ENCODE data around the gene DIO1. TPM values are rescaled to one million over a fixed set of nuclear protein-coding genes. Genes with fewer than 3 reads are reported as not detected.

DIO1 gene
- total and polyA plus RNA-seq, 2 donors from 2014 or later, result 2.9 to 40.6 TPM

DNA sequence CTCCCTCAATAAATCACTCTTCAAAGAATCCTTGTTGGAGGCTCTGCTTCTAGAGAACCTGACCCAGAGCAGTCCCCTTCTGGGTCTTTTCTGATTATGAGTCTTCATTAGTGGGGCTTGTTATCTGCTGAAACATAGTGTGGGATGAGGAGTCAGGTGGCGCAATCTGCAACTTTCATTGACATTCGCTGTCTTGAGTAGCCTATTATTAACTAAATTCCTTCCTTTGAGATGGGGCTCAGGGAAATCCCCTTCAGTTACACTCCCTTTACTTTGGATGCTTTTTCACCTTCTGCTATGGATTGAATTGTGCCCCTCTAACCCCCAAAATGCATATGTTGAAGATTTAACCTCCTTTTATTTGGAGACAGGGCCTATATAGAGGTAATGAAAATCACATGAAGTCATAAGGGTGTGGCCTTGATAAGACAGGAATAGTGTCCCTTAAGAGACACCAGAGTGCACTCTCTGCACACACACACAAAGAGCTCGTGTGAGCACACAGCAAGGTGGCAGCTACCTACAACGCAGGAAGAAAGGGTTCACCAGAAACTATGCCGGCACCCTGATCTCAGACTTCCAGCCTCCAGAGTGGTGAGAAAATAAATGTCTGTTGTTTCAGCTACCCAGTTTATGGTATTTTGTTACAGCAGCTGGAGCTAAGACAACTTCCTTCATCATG, 19.5 kb downstream of the DIO1 start:
- TF ChIP-seq, protein P1, sequence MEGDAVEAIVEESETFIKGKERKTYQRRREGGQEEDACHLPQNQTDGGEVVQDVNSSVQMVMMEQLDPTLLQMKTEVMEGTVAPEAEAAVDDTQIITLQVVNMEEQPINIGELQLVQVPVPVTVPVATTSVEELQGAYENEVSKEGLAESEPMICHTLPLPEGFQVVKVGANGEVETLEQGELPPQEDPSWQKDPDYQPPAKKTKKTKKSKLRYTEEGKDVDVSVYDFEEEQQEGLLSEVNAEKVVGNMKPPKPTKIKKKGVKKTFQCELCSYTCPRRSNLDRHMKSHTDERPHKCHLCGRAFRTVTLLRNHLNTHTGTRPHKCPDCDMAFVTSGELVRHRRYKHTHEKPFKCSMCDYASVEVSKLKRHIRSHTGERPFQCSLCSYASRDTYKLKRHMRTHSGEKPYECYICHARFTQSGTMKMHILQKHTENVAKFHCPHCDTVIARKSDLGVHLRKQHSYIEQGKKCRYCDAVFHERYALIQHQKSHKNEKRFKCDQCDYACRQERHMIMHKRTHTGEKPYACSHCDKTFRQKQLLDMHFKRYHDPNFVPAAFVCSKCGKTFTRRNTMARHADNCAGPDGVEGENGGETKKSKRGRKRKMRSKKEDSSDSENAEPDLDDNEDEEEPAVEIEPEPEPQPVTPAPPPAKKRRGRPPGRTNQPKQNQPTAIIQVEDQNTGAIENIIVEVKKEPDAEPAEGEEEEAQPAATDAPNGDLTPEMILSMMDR (IDR thresholded peaks at IDR 0.05; ENCODE audit: borderline replicate concordance, extremely low read depth, insufficient read depth), result no peak
- intact Hi-C loops (cut with DNase I), result no loop called here
- FAIRE-seq, result no peak

DNA sequence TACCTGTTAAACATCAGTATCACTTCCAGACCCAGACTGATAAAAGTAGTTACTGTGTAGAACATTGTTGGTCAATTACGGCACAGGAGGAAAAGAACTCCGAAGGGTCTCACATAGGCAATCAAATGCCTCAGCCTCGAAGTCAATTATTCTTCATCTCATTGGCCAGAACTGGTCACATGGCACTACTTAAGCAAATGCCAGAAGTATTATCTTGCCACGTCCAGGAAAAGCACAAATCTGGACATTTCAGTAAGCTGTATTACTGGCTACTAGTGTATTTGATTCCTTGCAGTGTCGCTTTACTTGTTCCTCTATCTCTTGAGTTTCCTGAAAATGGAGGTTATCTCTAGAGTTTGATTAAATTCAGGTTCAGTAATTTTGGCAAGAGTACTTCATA, 24.4 kb downstream of the DIO1 start:
- intact Hi-C loops (cut with DNase I), result no loop called here
- no peak overlapping the region for H3K9ac ChIP-seq (ENCODE audit: low read length in 3 of 3)
- FAIRE-seq, result no peak

More for the DNA sequence above, 19.5 kb downstream of the DIO1 start:
- Histone ChIP-seq H3K4me3 (ENCODE audit: low read length in 3 of 3) (no peak overlapping the region), H3K4me1 (ENCODE audit: control insufficient read depth in 2 of 3, insufficient read depth in 2 of 3, low read depth in 1 of 3, low read length in 3 of 3) (no peaks in the 10 kb centered on the region), H3K36me3 (ENCODE audit: control insufficient read depth in 2 of 3, insufficient read depth in 3 of 3, low read length in 3 of 3) (peaks cover 0 to 4% (median 0%) of the 10 kb centered on the region in 3 donors), H3K27me3 (ENCODE audit: control insufficient read depth, insufficient read depth, low read length) (no peaks in the 10 kb centered on the region), H3K9me3 (ENCODE audit: control insufficient read depth in 2 of 3, insufficient read depth in 1 of 3, low read length in 3 of 3) (no peaks in the 10 kb centered on the region), H3K9ac (ENCODE audit: low read length in 3 of 3) (no peak overlapping the region), H3K27ac (ENCODE audit: low read depth in 2 of 2, low read length in 2 of 2) (no peak overlapping the region)
- DNase-seq, result no peak

DNA sequence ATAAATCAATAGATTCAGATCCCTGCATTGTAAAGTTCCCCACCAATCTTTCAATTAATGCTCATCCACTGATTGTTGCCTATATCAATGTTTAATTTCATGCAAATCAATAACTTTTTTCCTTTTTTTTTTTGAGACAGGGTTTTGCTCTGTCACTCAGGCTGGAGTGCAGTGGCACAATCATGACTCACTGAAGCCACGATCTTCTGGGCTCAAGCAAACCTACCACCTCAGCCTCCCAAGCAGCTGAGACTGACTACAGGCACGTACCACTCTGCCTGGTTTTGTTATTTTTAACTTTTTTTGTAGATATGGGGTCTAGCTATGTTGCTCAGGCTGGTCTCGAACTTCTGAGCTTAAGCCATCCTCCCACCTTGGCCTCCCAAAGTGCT, 25.7 kb downstream of the DIO1 start:
- Histone ChIP-seq H3K4me1 (ENCODE audit: control insufficient read depth in 2 of 3, insufficient read depth in 2 of 3, low read depth in 1 of 3, low read length in 3 of 3) (no peaks in the 10 kb centered on the region), H3K27me3 (ENCODE audit: control insufficient read depth, insufficient read depth, low read length) (no peaks in the 10 kb centered on the region), H3K27ac (ENCODE audit: low read depth in 2 of 2, low read length in 2 of 2) (no peak overlapping the region), H3K4me3 (ENCODE audit: low read length in 3 of 3) (no peak overlapping the region), H3K9me3 (ENCODE audit: control insufficient read depth in 2 of 3, insufficient read depth in 1 of 3, low read length in 3 of 3) (no peaks in the 10 kb centered on the region), H3K36me3 (ENCODE audit: control insufficient read depth in 2 of 3, insufficient read depth in 3 of 3, low read length in 3 of 3) (peaks cover 0 to 7% (median 2%) of the 10 kb centered on the region in 3 donors), H3K9ac (ENCODE audit: low read length in 3 of 3) (no peak overlapping the region)
- TF ChIP-seq, protein P1 (IDR thresholded peaks at IDR 0.05; ENCODE audit: borderline replicate concordance, extremely low read depth, insufficient read depth), result no peak
- FAIRE-seq (no peak), DNase-seq (no peak)
- intact Hi-C loops (cut with DNase I), result no loop called here

More for the DNA sequence above, 24.4 kb downstream of the DIO1 start:
- DNase-seq, result no peak
- Histone ChIP-seq H3K27me3 (ENCODE audit: control insufficient read depth, insufficient read depth, low read length) (no peaks in the 10 kb centered on the region), H3K4me3 (ENCODE audit: low read length in 3 of 3) (no peak overlapping the region), H3K9me3 (ENCODE audit: control insufficient read depth in 2 of 3, insufficient read depth in 1 of 3, low read length in 3 of 3) (no peaks in the 10 kb centered on the region), H3K27ac (ENCODE audit: low read depth in 2 of 2, low read length in 2 of 2) (no peak overlapping the region), H3K4me1 (ENCODE audit: control insufficient read depth in 2 of 3, insufficient read depth in 2 of 3, low read depth in 1 of 3, low read length in 3 of 3) (no peaks in the 10 kb centered on the region), H3K36me3 (ENCODE audit: control insufficient read depth in 2 of 3, insufficient read depth in 3 of 3, low read length in 3 of 3) (peaks cover 0 to 6% (median 2%) of the 10 kb centered on the region in 3 donors)
- TF ChIP-seq, protein P1 (IDR thresholded peaks at IDR 0.05; ENCODE audit: borderline replicate concordance, extremely low read depth, insufficient read depth), result no peak

Measured in kidney (tissue), 14 donors.